A549 (cell line): ENCODE data around the gene C1QTNF12.

Experiments
- BHLHE40 ChIP-seq: IDR thresholded peaks from 2 replicates; pipeline ENCODE4 v1.6.1; 2012; ENCODE audit warnings: low read depth, low read length, inconsistent platforms
- MAZ ChIP-seq: fragments of 150-350 bp; IDR thresholded peaks from 2 replicates; pipeline ENCODE4 v1.6.1; 2014; ENCODE audit warnings: antibody characterized with exemption, low read depth, low read length, borderline replicate concordance
- RAD21 ChIP-seq, 2 experiments: fragments of >200 bp in 1 of 2; sonication (Bioruptor Twin) in 1 of 2; formaldehyde crosslinking in 1 of 2; IDR thresholded peaks in 1 of 2; conservative IDR thresholded peaks in 1 of 2; 2 replicates in 1 of 2; 3 replicates in 1 of 2; pipeline ENCODE4 v1.6.1; 2012 to 2018; ENCODE audit warnings: inconsistent platforms in 1 of 2
- RFX5 ChIP-seq: fragments of 450-650 bp; IDR thresholded peaks from 2 replicates; pipeline ENCODE4 v1.7.1; 2014; ENCODE audit warnings: antibody characterized with exemption, mild to moderate bottlenecking, moderate library complexity
- TF ChIP-seq, protein P1 (sequence below): fragments of >200 bp; sonication (Bioruptor Twin); formaldehyde crosslinking; IDR thresholded peaks from 3 replicates; pipeline ENCODE4 v1.5.1; 2016
- TF ChIP-seq, protein P2 (sequence below): fragments of 450-650 bp; IDR thresholded peaks from 2 replicates; pipeline ENCODE4 v1.6.1; 2014; ENCODE audit warnings: antibody characterized with exemption
- TF ChIP-seq, protein P3 (sequence below): IDR thresholded peaks from 2 replicates; pipeline ENCODE4 v1.6.1; 2012

DNA sequence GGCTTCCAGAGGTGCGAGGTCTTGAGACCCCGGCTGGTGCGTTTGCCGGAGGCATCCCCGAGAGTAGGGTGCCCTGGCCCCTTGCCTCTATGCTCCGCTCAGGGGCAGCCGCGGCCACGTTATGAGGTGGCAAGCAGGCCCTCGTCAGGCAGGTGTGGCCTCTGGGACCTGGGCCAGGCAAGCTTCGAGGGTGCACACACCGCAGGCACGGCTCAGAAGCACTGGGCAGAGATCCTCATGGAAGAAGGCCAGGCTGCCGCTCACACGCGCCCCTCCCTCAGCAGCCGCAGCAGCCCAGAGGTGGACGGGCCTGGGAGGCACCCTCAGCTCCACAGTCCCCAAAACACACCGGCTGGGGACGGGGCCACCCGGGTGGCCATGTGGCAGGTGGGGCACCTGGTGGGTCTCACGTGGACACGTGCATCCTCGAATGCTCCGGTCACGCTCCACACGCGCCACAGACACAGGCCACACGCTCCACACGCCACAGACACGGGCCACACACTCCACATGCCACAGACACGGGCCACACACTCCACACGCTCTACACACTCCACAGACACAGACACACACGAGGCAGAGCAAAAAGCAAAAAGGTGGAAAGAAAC, 21.2 kb downstream of the C1QTNF12 start:
- TF ChIP-seq RAD21 (conservative IDR thresholded peaks at IDR 0.05 in 1 of 2, IDR thresholded peaks at IDR 0.05 in 1 of 2) (no peak), BHLHE40 (no peak), MAZ (no peak), RFX5 (no peak)
- TF ChIP-seq, protein P1, sequence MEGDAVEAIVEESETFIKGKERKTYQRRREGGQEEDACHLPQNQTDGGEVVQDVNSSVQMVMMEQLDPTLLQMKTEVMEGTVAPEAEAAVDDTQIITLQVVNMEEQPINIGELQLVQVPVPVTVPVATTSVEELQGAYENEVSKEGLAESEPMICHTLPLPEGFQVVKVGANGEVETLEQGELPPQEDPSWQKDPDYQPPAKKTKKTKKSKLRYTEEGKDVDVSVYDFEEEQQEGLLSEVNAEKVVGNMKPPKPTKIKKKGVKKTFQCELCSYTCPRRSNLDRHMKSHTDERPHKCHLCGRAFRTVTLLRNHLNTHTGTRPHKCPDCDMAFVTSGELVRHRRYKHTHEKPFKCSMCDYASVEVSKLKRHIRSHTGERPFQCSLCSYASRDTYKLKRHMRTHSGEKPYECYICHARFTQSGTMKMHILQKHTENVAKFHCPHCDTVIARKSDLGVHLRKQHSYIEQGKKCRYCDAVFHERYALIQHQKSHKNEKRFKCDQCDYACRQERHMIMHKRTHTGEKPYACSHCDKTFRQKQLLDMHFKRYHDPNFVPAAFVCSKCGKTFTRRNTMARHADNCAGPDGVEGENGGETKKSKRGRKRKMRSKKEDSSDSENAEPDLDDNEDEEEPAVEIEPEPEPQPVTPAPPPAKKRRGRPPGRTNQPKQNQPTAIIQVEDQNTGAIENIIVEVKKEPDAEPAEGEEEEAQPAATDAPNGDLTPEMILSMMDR, result no peak
- TF ChIP-seq, protein P2, sequence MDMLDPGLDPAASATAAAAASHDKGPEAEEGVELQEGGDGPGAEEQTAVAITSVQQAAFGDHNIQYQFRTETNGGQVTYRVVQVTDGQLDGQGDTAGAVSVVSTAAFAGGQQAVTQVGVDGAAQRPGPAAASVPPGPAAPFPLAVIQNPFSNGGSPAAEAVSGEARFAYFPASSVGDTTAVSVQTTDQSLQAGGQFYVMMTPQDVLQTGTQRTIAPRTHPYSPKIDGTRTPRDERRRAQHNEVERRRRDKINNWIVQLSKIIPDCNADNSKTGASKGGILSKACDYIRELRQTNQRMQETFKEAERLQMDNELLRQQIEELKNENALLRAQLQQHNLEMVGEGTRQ, result no peak
- TF ChIP-seq, protein P3, sequence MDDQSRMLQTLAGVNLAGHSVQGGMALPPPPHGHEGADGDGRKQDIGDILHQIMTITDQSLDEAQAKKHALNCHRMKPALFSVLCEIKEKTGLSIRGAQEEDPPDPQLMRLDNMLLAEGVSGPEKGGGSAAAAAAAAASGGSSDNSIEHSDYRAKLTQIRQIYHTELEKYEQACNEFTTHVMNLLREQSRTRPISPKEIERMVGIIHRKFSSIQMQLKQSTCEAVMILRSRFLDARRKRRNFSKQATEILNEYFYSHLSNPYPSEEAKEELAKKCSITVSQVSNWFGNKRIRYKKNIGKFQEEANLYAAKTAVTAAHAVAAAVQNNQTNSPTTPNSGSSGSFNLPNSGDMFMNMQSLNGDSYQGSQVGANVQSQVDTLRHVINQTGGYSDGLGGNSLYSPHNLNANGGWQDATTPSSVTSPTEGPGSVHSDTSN, result no peak
